Esophagus (tissue), 2 donors: ENCODE data around the gene OSBPL2. TPM values are rescaled to one million over a fixed set of nuclear protein-coding genes. Genes with fewer than 3 reads are reported as not detected.

Experiments
- H3K27ac ChIP-seq, 2 donors: one replicate each; pipeline ENCODE4 v1.5.1; 2013; ENCODE audit warnings: low read depth in 2 of 2, mild to moderate bottlenecking in 2 of 2, inconsistent platforms in 1 of 2, low read length in 1 of 2, moderate library complexity in 1 of 2
- H3K27me3 ChIP-seq, 2 donors: one replicate each; pipeline ENCODE4 v1.6.1; 2013; ENCODE audit warnings: low read length in 2 of 2, control low read depth in 1 of 2, mild to moderate bottlenecking in 1 of 2; ENCODE audit not compliant: insufficient read depth in 2 of 2, control insufficient read depth in 1 of 2
- H3K36me3 ChIP-seq, 2 donors: one replicate each; pipeline ENCODE4 v1.6.1; 2013; ENCODE audit warnings: low read length in 1 of 2; ENCODE audit not compliant: control insufficient read depth in 2 of 2, insufficient read depth in 2 of 2
- H3K4me1 ChIP-seq, 2 donors: one replicate each; pipeline ENCODE4 v1.6.1; 2013; ENCODE audit warnings: low read length in 1 of 2; ENCODE audit not compliant: control insufficient read depth in 2 of 2, insufficient read depth in 2 of 2
- H3K4me3 ChIP-seq, 2 donors: one replicate each; pipeline ENCODE4 v1.5.1; 2013; ENCODE audit warnings: low read length in 2 of 2, mild to moderate bottlenecking in 2 of 2, low read depth in 1 of 2, moderate library complexity in 1 of 2
- H3K9me3 ChIP-seq, 2 donors: one replicate each; pipeline ENCODE4 v1.6.1; 2013; ENCODE audit warnings: mild to moderate bottlenecking in 2 of 2, low read depth in 1 of 2, low read length in 1 of 2, moderate library complexity in 1 of 2; ENCODE audit not compliant: control insufficient read depth in 2 of 2, insufficient read depth in 1 of 2
- WGBS, 2 donors: extraction: QIAGEN DNeasy Blood & Tissue Kit; methylation state at CpG; one replicate each; pipeline ENCODE4 v1.1.7; 2013; 5-methylcytosine and 5-hydroxymethylcytosine counted together
- polyA plus RNA-seq, 2 donors: library from polyadenylated mRNA; stranded (reverse); fragments of 200-250 nt; gene quantifications; one replicate each; pipeline ENCODE4 v1.2.3, GENCODE V29; 2013
- donor health status: healthy with polysubstance abuse.
- donor health status: Bipolar disorder and iron deficiency.

OSBPL2 gene
- polyA plus RNA-seq, 2 donors, result 31.2 to 32.3 TPM

DNA sequence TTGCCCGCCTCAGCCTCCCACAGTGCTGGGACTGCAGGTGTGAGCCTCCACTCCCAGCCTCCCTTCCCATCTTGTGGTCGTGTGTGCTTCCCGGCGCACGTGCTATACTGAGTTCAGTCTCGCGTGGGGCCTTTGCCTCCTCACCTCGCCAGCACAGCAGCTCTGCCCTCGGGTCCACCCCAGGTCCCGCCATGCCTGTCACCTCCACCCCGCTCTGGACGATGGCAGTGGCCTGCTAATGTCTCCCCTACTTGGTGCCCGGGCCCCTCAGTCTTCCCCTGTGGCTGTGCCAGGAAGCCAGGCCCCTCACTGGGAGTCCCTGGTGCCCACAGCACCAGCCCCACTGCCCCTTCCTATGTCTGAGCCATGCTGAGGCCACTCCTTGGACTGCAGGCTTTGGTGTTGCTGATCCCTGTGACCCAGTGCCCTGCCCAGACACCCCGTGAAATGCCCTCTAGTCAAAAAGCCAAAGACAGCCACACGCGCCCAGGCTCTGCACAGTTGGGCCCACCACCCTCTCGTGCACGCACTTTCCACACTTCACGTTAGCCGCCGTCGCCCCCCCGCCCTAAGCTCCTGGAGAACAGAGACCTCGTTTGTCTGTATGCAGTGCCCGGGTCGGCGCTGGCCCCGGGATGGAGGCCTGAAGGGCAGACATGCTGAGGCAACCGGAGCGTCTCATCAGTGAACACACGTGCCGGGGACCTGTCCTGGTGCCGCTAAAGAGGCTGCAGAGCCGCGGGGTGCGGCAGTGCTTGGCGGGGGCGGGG is 32.5 kb upstream of the OSBPL2 start:
- WGBS, 2 donors, result 89 to 90% methylated on average over 37 to 38 of the region's 38 CpGs

GRCh38 chr20:62206388-62206775 is 31.9 kb upstream of the OSBPL2 start:
- peaks cover 3 to 9% of the 10 kb centered on the region in 2 donors for H3K36me3 ChIP-seq
- no peak overlapping the region for H3K4me3 ChIP-seq
- peaks cover 0 to 2% of the 10 kb centered on the region in 2 donors for H3K9me3 ChIP-seq
- H3K27me3 ChIP-seq, result no peaks in the 10 kb centered on the region
- H3K27ac ChIP-seq, result no peak overlapping the region
- WGBS, 2 donors, result 83 to 88% methylated on average over 17 of the region's 17 CpGs
- H3K4me1 ChIP-seq, result no peaks in the 10 kb centered on the region

More for the DNA sequence above, 32.5 kb upstream of the OSBPL2 start:
- Histone ChIP-seq H3K27ac (no peak overlapping the region), H3K9me3 (no peaks in the 10 kb centered on the region), H3K4me1 (no peaks in the 10 kb centered on the region), H3K36me3 (peaks cover 4 to 14% of the 10 kb centered on the region in 2 donors), H3K27me3 (no peaks in the 10 kb centered on the region), H3K4me3 (no peak overlapping the region)

- WGBS, 2 donors, result 54 to 64% methylated on average over 18 to 19 of the region's 19 CpGs
Observed at GRCh38 chr20:62208061-62208794, 30.1 kb upstream of the OSBPL2 start.

GRCh38 chr20:62208795-62209755 is 29.2 kb upstream of the OSBPL2 start:
- Histone ChIP-seq H3K36me3 (no peaks in the 10 kb centered on the region), H3K9me3 (peaks cover 0 to 2% of the 10 kb centered on the region in 2 donors), H3K27ac (no peak overlapping the region), H3K4me3 (no peak overlapping the region), H3K27me3 (peaks cover 0 to 4% of the 10 kb centered on the region in 2 donors), H3K4me1 (no peaks in the 10 kb centered on the region)
- 24 to 27% methylated on average over 27 of the region's 27 CpGs for WGBS, 2 donors

More at GRCh38 chr20:62208061-62208794, 30.1 kb upstream of the OSBPL2 start:
- Histone ChIP-seq H3K4me3 (no peak overlapping the region), H3K27ac (no peak overlapping the region), H3K4me1 (no peaks in the 10 kb centered on the region), H3K9me3 (peaks cover 0 to 2% of the 10 kb centered on the region in 2 donors), H3K27me3 (peaks cover 0 to 4% of the 10 kb centered on the region in 2 donors), H3K36me3 (no peaks in the 10 kb centered on the region)

DNA sequence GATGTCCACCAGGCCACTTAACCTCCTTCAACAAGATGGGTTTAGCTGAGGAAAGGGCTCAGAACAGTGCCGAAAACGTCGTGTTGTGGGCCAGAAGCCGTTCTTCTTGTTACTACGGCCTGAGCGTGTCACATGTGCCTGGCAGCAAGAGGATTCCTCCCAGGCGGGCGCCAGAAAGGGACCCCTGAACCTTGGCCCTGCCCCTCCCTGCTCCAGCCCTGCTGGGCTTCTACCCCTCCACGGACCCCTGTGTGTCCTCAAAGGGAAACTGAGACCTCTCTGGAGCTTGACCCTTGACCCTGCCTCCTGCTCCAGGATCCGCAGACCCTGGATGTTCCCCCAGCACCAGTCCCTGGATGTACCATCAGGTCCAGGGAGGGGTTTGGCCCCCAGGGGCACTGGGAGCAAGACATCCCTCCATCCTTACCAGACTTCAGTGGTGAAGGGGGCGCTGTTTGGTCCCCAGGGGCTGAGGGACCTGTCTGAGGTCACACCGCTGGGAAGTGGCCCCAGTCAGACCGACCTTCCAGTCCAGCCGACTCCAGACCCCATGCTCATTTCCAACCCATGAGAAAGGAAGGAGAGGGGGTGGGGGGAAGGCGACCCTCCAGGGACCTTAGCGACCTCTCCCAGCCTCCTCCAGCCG is 28.3 kb upstream of the OSBPL2 start:
- no peaks in the 10 kb centered on the region for H3K4me1 ChIP-seq
- H3K4me3 ChIP-seq, result no peak overlapping the region
- H3K27me3 ChIP-seq, result peaks cover 2 to 4% of the 10 kb centered on the region in 2 donors
- 52 to 60% methylated on average over 17 of the region's 17 CpGs for WGBS, 2 donors
- no peak overlapping the region for H3K27ac ChIP-seq
- H3K36me3 ChIP-seq, result no peaks in the 10 kb centered on the region
- peaks cover 0 to 2% of the 10 kb centered on the region in 2 donors for H3K9me3 ChIP-seq

- no peak overlapping the region for H3K4me3 ChIP-seq
- no peaks in the 10 kb centered on the region for H3K4me1 ChIP-seq
- H3K36me3 ChIP-seq, result no peaks in the 10 kb centered on the region
- peaks cover 0 to 2% of the 10 kb centered on the region in 2 donors for H3K9me3 ChIP-seq
- WGBS, 2 donors, result 52 to 60% methylated on average over 21 of the region's 21 CpGs
- H3K27me3 ChIP-seq, result peaks cover 2 to 4% of the 10 kb centered on the region in 2 donors
- H3K27ac ChIP-seq, result no peak overlapping the region
Observed at GRCh38 chr20:62210496-62210855, 27.8 kb upstream of the OSBPL2 start.

- Histone ChIP-seq H3K27me3 (peaks cover 4% of the 10 kb centered on the region in 2 donors), H3K27ac (no peak overlapping the region), H3K4me3 (no peak overlapping the region), H3K9me3 (peaks cover 0 to 2% of the 10 kb centered on the region in 2 donors), H3K4me1 (no peaks in the 10 kb centered on the region), H3K36me3 (no peaks in the 10 kb centered on the region)
- 76 to 77% methylated on average over 8 of the region's 8 CpGs for WGBS, 2 donors
Observed at GRCh38 chr20:62211216-62211615, 27.1 kb upstream of the OSBPL2 start.

DNA sequence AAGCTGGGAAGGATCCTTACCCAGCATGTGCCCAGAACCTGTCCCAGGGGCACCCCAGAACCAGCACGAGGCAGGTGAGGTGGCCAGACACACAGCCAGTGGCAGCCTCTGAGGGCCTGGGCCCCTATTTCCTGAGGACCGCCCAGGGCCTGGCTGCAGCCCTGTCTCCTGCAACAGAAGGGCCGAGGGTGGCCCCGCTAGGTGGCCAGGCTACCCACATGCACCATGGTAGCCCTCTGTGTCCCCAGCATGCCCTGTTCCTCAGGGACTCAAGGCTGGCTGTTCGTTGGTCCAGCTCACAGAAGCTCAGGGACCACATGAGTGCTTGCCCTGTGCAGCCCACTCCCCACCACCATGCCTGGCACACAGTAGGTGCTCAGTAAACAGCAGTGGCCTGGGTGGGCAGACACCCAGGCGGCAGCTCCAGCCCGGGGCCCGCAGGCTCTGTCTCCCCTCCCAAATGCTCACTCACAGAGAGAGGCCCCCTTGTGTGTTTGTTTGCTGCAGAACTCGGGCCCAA is 26.5 kb upstream of the OSBPL2 start:
- no peaks in the 10 kb centered on the region for H3K4me1 ChIP-seq
- 64 to 65% methylated on average over 9 of the region's 9 CpGs for WGBS, 2 donors
- no peak overlapping the region for H3K4me3 ChIP-seq
- no peak overlapping the region for H3K27ac ChIP-seq
- peaks cover 0 to 2% of the 10 kb centered on the region in 2 donors for H3K9me3 ChIP-seq
- no peaks in the 10 kb centered on the region for H3K36me3 ChIP-seq
- peaks cover 4% of the 10 kb centered on the region in 2 donors for H3K27me3 ChIP-seq
